Cardiac ventricle fibroblast (primary cell): ENCODE measurements around the gene NUDT12. TPM values are rescaled to one million over a fixed set of nuclear protein-coding genes. Genes with fewer than 3 reads are reported as not detected.

Experiments
- total RNA-seq: library from RNA; depleted of rRNA; stranded (reverse); fragments of >200 nt; gene quantifications from 2 replicates; pipeline ENCODE4 v1.2.3, GENCODE V29; 2015

NUDT12 gene
- total RNA-seq = 7.8 TPM in 2 replicates

DNA sequence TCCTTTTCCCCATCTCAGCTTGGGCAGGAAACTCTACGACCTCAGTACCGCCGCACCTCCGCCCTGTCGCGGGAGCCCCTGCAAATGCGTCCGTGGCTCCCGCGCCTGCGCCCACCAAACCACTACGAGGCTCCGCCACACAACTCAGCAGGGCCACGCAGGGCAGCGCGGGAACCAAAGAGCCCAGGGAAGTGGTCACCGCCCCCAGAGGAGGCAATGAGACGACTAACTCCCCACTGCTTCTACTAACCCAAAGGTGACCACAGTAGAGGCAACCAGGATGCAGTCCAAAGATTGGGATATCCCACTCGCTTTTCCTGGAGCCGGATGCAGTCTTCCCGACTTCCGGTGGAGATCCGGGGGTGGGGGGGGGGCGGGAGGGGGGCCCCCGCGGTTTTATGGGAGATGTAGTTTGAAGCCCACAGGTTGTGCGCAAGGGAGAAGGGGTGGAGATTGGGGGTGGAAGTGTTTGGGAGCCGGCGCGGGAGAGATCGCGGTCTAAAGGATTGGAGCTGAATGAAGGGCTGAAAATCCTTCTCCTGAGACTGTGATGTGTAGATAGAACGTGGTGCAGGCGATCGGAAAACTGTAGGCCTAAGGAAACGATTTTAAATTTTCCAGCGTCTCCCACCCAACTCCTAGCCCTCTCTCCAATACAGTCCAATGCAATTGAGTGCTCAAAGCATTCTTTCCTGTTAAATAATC, at the start of gene NUDT12:
NUDT12 (minus strand) TSS at position 337 of the 705 bp plus-strand sequence. CDS start 2,541 bp downstream, outside the sequence.

